Erythroblast (primary cell): ENCODE results near the gene PLA2G3.

ENCODE experiments used
- GATA1 ChIP-seq: IDR thresholded peaks from 2 replicates; pipeline ENCODE4 v1.6.1; 2011; ENCODE audit warnings: low read depth, mild to moderate bottlenecking, control low read depth, low read length, moderate library complexity
- POLR2A ChIP-seq: IDR thresholded peaks from 2 replicates; pipeline ENCODE4 v1.6.1; 2011; ENCODE audit warnings: mild to moderate bottlenecking, low read length

GRCh38 chr22:31154975-31155374 is 14.7 kb upstream of the PLA2G3 start:
- no peak for TF ChIP-seq POLR2A
- TF ChIP-seq GATA1 = no peak
